Measurements from ENCODE around the gene SH3GL1. TPM values are rescaled to one million over a fixed set of nuclear protein-coding genes. Genes with fewer than 3 reads are reported as not detected.

The SH3GL1 gene
- polyA plus RNA-seq, 1 of the 3 experiments (the other 2 are of a cell fraction), result 82.8 TPM

- 0% methylated on average over 6 of the region's 30 CpGs for WGBS (ENCODE audit: low lambda C conversion rate)
- H3K9ac ChIP-seq, result peak overlapping the region; percentile 26; the same call in 1 of the 2 replicates
- H4K20me1 ChIP-seq (ENCODE audit: insufficient read depth), result no peaks in the 10 kb centered on the region
- peak overlapping the region; percentile 81 for H3K4me2 ChIP-seq
- TF ChIP-seq TEAD4 (IDR thresholded peaks at IDR 0.05; ENCODE audit: borderline replicate concordance, insufficient read depth) (no peak), CHD2 (IDR thresholded peaks at IDR 0.05; ENCODE audit: low read length, partially characterized antibody) (no peak), EZH2phosphoT487 (IDR thresholded peaks at IDR 0.05; ENCODE audit: borderline replicate concordance, low read depth) (no peak), MXI1 (IDR thresholded peaks at IDR 0.05; ENCODE audit: low read depth, low read length) (peak; percentile 97), RXRA (IDR thresholded peaks at IDR 0.05; ENCODE audit: borderline replicate concordance, low read depth) (no peak)
- TF ChIP-seq, protein P1, sequence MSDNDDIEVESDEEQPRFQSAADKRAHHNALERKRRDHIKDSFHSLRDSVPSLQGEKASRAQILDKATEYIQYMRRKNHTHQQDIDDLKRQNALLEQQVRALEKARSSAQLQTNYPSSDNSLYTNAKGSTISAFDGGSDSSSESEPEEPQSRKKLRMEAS (IDR thresholded peaks at IDR 0.05; ENCODE audit: low read depth), result peak; percentile 90
- H2AFZ ChIP-seq (ENCODE audit: low read depth), result peak overlapping the region; percentile 91
- H3K79me2 ChIP-seq (ENCODE audit: insufficient read depth), result peaks cover 7% of the 10 kb centered on the region; the same call in 1 of the 2 replicates
- H3K4me1 ChIP-seq (ENCODE audit: control insufficient read depth in 1 of 2, insufficient read depth in 2 of 2, low read depth in 1 of 2, low read length in 1 of 2), result peaks cover 0 to 16% of the 10 kb centered on the region in 2 experiments; a peak in 2 of 4 replicates
- H3F3A ChIP-seq (replicated peaks; ENCODE audit: insufficient read depth), result peaks cover 6% of the 10 kb centered on the region
- peak; percentile 93 for DNase-seq
- no peaks in the 10 kb centered on the region for H3K9me3 ChIP-seq
- H3K27ac ChIP-seq (ENCODE audit: low read depth in 2 of 2, low read length in 1 of 2), result peak overlapping the region; percentile 46 to 74; a peak in 3 of 4 replicates
- no peaks in the 10 kb centered on the region for H3K9me2 ChIP-seq
- ChIA-PET CTCF (interaction anchor here (1.1 kb wide), 2 partner anchors 59 to 73 kb away, joined by 3 to 6 read pairs; partner anchors contain the start of gene SH3GL1), POLR2A (interaction anchor here (1.1 kb wide), 2 partner anchors 15 to 36 kb away, joined by 3 to 8 read pairs; no protein-coding TSS in a partner anchor)
- H3K27me3 ChIP-seq (ENCODE audit: insufficient read depth), result no peaks in the 10 kb centered on the region
- H3K36me3 ChIP-seq (replicated peaks in 1 of 2; ENCODE audit: control insufficient read depth in 1 of 2, insufficient read depth in 2 of 2, low read length in 1 of 2), result no peaks in the 10 kb centered on the region
- peak overlapping the region; percentile 54 to 83 for H3K4me3 ChIP-seq (ENCODE audit: low read depth in 2 of 2, low read length in 1 of 2)
These were observed 73.0 kb downstream of the SH3GL1 start for GRCh38 chr19:4327252-4327876.

DNA sequence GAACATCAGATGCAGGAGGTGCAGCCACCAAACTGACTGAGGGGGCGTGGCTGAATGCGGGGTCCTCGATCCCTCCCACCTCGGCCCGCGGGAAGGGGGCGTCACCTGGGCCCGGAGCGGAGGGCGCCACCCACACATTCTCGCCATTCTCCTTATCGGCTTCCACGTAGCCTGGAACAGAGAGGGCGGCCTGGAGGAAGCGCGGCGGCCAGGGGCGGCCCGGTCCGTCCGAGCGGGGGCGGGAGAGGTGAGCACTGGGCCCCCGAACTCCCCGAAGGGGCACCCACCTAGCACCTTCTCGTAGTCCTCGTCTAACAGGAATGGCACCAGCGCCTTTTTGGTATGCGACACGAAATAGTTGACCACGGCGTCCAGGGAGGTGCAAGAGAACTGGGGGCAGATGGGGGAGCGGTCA is 73.5 kb downstream of the SH3GL1 start:
- ChIA-PET CTCF (interaction anchor here (1.2 kb wide), 1 partner anchor 26 kb away, joined by 4 read pairs; no protein-coding TSS in a partner anchor), POLR2A (no interaction called here)
- Histone ChIP-seq H3K27me3 (ENCODE audit: insufficient read depth) (no peaks in the 10 kb centered on the region), H3K9me2 (no peaks in the 10 kb centered on the region), H3K27ac (ENCODE audit: low read depth in 2 of 2, low read length in 1 of 2) (peak overlapping the region in 1 of 2 experiments; percentile 67; a peak in 1 of 4 replicates), H3K4me2 (peak overlapping the region; percentile 81), H3K4me1 (ENCODE audit: control insufficient read depth in 1 of 2, insufficient read depth in 2 of 2, low read depth in 1 of 2, low read length in 1 of 2) (peaks cover 0 to 16% of the 10 kb centered on the region in 2 experiments; a peak in 2 of 4 replicates), H3F3A (replicated peaks; ENCODE audit: insufficient read depth) (peaks cover 6% of the 10 kb centered on the region), H3K36me3 (replicated peaks in 1 of 2; ENCODE audit: control insufficient read depth in 1 of 2, insufficient read depth in 2 of 2, low read length in 1 of 2) (no peaks in the 10 kb centered on the region), H3K4me3 (ENCODE audit: low read depth in 2 of 2, low read length in 1 of 2) (peak overlapping the region; percentile 54 to 83), H3K9ac (no peak overlapping the region), H2AFZ (ENCODE audit: low read depth) (peak overlapping the region; percentile 91), H3K79me2 (ENCODE audit: insufficient read depth) (peaks cover 7% of the 10 kb centered on the region; the same call in 1 of the 2 replicates), H3K9me3 (no peaks in the 10 kb centered on the region), H4K20me1 (ENCODE audit: insufficient read depth) (no peaks in the 10 kb centered on the region)
- peak; percentile 75 for DNase-seq
- 16% methylated on average over 14 of the region's 33 CpGs for WGBS (ENCODE audit: low lambda C conversion rate)
- TF ChIP-seq, protein P2, sequence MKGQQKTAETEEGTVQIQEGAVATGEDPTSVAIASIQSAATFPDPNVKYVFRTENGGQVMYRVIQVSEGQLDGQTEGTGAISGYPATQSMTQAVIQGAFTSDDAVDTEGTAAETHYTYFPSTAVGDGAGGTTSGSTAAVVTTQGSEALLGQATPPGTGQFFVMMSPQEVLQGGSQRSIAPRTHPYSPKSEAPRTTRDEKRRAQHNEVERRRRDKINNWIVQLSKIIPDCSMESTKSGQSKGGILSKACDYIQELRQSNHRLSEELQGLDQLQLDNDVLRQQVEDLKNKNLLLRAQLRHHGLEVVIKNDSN (IDR thresholded peaks at IDR 0.05; ENCODE audit: borderline replicate concordance, low read depth), result no peak
- TF ChIP-seq MEF2A (IDR thresholded peaks at IDR 0.05; ENCODE audit: borderline replicate concordance, low read depth), result no peak
- TF ChIP-seq RFX5 (IDR thresholded peaks at IDR 0.05; ENCODE audit: low read length), result no peak
- TF ChIP-seq EZH2phosphoT487 (IDR thresholded peaks at IDR 0.05; ENCODE audit: borderline replicate concordance, low read depth), result no peak
- TF ChIP-seq SMC3 (IDR thresholded peaks at IDR 0.05; ENCODE audit: low read depth, low read length), result no peak
- no peak for TF ChIP-seq SIN3A (IDR thresholded peaks at IDR 0.05; ENCODE audit: borderline replicate concordance, low read depth, low read length)
- TF ChIP-seq, protein P1 (IDR thresholded peaks at IDR 0.05; ENCODE audit: low read depth), result no peak
- no peak for TF ChIP-seq GATA2 (CRISPR knock-in tag; IDR thresholded peaks at IDR 0.05)
- no peak for TF ChIP-seq TEAD4 (IDR thresholded peaks at IDR 0.05; ENCODE audit: borderline replicate concordance, insufficient read depth)
- TF ChIP-seq RAD21 (IDR thresholded peaks at IDR 0.05; ENCODE audit: low read length), result no peak
- no peak for TF ChIP-seq YY1 (IDR thresholded peaks at IDR 0.05; ENCODE audit: low read depth)
- no peak for TF ChIP-seq MXI1 (IDR thresholded peaks at IDR 0.05; ENCODE audit: low read depth, low read length)
- TF ChIP-seq CHD2 (IDR thresholded peaks at IDR 0.05; ENCODE audit: low read length, partially characterized antibody), result no peak
- no peak for TF ChIP-seq PBX3 (IDR thresholded peaks at IDR 0.05)
- TF ChIP-seq TAF1 (IDR thresholded peaks at IDR 0.05; ENCODE audit: borderline replicate concordance, low read depth, low read length), result no peak
- TF ChIP-seq FOXM1 (IDR thresholded peaks at IDR 0.05; ENCODE audit: low read depth), result no peak
- no peak for TF ChIP-seq FOSL2 (IDR thresholded peaks at IDR 0.05; ENCODE audit: borderline replicate concordance, low read depth)
- TF ChIP-seq USF2 (IDR thresholded peaks at IDR 0.05; ENCODE audit: borderline replicate concordance, low read depth, low read length), result no peak
